Ecto neural progenitor cell (in vitro differentiated cells): Measurements from ENCODE around the gene ACSF3.
A peak's percentile ranks its signal among the peaks of the same experiment; 100 is the strongest.

Experiments used
- DNase-seq: peaks from one replicate; pipeline ENCODE4 v3.0.0-alpha.2; 2018; ENCODE audit warnings: low spot score

The ACSF3 gene

DNA sequence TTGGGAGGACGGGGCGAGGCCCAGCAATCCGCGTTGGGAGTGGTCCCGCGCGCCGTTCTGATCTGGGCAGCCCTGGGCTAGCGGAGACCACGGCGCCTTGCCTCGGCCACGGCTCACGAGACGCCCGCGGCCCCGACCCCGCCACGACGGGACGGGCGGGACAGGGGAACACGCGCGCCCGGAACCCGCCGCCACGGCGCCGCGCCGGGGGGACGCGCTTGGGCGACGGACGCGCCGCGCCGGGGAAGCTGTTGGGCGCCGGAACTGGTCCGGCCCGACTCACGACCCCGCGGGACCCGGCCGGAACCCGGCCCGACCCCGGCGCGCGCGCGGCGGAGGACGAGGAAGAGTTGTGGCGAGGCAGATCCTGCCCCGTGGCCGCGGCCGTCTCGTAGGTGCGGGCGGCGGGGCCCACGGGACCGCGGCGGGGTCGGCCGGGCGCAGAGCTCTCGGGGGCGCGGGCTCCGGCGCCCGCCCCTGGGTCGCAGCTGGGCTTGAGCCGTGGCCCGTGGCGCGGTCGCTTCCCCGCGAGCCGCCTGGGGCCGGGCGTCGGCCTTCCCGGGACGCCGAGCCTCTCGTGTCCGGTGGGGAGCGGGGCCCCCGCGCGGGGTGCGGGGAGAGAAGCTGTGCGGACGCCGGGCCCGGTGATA is at the start of gene ACSF3:
TSS of gene ACSF3 (plus strand) at position 251 of the 650 bp plus-strand sequence. CDS start 6,830 bp downstream, outside the sequence.
- DNase-seq: peak; percentile 76

DNA sequence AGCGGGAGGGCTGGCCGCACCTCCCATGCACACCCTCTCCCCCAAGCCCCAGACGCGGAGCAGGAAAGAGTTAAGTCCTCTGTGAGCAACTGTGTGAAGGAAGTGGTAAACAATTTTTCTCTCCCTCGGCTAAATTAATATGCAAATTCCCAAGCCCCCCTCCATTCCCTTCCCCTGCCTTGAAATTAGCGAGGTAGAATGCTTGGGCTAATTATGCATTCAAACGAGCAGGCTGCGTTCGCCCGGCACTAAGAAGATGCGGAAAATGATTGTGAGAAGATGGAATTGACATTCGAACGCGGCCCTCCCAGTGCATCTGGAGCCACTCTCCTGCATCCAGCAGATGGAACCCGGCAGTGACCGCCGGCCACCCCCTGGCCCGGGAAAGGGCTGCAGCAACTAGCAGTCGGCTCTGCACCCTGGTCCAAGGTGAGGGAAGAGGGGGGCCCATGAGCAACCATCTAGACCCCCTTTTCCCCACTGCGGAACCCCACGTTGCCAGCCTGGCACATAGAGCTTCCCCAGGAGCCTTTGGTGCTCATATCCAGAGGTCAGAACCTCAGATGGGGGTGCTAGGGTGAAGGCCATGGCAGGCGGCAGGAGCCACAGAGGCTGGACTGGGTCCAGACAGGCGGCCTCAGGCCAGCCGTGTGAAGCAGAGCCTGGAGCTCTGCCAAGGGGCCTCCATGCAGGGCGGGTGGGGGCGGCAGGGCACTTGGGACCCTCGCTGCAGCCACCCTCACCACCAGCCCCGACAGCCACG is 49.1 kb upstream of the ACSF3 start:
- DNase-seq: no peak

DNA sequence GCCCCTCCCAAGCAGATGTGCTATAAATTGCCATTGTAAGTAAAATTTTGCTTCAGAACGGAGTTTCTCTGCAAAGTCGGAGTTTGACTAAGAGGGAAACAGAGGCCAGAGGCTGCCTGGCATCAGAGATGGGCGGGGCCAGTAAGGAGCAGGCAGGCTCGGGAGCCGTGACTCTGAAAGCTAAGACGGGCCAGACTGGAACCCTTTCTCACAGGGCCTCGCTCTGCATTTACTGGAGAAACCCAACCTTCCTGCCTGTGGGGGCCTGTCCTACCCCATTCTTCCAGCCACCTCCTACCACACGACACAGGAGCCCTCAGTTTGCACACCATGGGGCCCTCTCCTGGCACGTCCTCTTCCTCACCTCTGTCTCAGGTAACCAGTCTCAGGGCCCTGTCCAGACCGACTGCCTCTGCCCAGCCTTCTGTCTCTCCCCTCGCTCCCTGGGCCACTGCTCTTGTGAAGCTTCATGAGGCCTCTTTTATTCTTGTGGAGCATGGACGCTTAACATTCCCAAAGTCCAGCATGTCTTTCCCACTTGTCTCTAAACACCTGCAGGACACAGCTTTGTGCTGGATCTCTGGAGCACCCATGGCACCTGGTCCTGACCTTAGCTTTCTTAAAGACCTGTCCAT is 48.4 kb upstream of the ACSF3 start:
- no peak for DNase-seq

DNA sequence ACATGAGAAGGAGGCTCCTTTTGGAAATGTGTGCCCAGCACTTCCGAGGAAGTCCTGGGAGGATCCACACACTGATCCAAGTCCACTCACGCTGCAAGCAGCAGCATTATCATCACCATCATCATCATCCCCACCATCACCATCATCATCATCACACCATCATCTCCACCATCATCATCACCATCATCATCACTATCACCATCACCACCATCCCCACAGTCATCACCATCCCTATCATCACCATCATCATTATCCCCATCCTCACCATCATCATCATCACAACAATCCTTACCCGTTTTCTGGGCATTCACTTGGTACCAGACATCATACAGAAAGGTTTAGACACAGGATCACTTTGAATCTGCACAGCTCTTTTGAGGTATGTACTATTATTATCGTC is 47.8 kb upstream of the ACSF3 start:
- DNase-seq: no peak

DNA sequence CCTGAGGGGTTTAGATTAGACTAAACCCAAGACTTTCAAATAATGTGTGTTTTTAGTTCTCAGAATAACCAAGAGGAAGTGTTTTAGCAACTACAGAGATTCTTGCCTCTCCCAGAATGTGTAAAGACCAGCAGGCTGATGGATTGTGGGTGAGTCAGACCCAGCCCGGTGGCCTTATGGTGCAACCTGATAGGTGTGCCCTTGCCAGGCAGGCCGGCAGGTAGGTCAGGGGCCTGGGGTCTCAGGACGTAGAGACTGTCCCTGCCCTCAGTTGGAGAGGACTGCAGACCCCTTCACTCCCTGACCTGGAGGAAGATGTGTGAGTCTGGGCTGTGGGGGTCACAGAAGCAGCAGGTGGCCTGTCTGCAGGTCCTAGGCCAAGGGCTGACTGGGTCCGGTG is 47.2 kb upstream of the ACSF3 start:
- DNase-seq: no peak

DNA sequence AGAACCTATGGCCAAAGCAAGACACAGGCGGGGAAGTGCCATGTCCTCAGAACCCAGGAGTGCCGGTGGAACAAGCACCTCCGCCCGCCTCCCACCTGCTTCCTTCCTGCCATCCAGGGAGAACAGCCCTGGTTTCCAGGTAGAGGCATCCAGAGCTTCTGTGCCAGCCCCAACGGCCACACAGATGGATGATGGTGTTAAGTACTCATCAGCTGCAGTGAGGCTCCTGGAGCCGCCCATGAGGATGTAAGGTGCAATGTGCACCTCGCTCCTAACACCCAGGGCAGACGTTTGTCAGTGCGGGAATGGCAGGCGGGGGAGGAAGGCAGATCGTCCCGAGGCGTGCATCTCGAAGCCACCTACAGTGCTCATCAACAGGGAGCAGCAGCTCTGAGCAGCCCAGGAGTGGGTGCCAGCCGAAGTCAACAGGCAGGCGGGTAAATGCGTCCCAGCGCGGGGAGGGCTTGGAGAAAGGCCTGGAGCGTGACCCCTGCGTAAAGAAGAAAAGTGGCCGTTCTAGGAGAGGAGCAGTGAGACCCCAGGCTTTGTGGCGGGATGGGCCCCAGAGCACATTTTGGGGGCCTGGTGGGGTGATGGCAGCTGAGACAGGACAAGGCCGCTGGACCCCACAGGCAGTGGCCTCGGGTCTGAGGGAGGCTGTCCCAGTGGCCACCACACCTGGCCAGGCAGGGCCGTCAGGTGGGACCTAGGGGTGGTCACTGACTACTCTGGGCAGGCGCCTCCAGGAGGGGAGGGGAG is 46.1 kb upstream of the ACSF3 start:
- DNase-seq: no peak

DNA sequence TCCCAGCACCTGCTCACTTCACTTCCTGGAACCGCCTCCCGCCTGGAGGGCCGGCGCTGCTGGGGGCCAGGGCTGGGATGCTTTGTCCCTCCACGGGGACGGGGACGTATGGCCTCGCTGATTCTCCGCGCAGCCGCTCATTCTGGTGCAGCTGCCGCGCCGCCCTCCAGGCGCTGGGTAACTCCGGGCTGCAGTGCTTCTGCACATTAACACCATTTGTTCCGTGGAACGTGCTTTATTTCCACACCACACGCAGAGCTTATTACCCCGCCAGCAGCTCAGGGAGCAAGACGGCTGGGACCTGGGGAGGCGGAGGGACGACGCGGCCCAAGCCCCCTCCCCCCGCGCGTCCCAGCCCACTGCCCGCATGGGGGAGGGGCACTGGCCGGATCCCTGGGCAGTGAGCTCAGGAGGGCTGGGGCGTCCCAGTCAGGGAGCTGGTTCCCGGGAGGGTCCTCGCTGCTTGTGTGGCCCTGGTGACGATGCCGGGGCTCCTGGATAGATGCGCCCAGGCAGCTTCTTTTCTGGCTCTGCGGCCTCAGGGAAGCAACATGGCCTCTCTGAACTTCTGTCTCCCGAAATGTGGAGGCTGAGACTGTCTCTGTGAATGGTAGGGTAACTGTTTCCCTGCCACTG is 45.4 kb upstream of the ACSF3 start:
- no peak for DNase-seq

DNA sequence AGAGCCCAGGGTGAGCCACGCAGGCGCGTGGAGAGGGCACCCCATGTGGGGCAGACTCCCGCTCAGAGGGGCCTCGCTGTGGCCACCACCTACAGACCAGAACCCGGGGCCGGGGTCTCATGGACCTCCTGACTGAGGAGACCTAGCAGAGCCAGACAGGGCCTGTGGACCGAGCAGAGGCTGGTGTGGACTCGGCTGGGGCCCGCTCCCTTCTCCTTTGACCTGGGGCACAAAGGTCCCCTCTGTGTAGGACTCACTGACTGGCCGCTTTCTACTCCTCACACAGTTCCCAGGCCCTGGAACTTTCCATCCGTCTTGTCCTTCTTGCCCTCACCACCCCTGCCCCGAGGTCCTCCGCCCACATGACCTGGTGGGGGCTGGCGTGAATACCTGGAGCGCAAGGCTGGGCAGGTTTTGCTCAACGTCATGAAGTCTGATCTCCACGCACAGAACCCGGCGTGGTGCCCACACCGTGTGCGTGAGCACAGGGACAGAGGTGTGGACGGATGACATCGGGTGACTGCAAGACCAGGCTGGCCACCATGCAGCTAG is 44.7 kb upstream of the ACSF3 start:
- no peak for DNase-seq

DNA sequence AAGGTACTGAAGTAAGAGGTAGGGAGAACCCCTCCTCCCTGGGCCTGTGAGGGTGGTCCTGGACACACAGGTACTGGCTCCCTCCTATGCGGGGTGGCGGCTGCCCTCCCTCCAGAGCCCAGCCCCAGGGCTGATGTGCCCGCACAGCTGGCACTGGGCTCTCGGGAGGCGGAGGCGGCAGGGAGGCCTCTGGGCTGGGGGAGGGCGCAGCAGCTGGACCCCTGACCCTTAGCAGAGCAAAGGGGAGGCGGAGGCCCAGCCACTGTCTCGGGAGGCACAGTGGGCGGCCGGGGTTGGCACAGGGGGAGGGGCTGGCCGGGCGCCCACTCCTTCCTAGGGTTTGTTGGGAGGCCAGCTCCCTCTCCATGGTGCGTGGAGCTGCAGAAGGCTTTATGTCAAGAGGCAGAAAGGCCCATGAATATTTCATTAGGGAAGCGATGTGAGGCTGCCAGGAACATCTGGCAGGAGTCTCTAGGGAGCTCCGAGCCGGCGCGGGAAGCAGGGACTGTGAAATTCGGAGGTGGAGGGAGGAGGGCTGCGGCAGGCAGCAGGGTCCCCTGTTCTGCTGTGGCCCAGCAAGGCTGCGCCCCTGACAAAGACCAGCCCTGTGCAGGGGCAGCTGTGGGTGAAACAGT is 44.1 kb upstream of the ACSF3 start:
- DNase-seq: no peak

DNA sequence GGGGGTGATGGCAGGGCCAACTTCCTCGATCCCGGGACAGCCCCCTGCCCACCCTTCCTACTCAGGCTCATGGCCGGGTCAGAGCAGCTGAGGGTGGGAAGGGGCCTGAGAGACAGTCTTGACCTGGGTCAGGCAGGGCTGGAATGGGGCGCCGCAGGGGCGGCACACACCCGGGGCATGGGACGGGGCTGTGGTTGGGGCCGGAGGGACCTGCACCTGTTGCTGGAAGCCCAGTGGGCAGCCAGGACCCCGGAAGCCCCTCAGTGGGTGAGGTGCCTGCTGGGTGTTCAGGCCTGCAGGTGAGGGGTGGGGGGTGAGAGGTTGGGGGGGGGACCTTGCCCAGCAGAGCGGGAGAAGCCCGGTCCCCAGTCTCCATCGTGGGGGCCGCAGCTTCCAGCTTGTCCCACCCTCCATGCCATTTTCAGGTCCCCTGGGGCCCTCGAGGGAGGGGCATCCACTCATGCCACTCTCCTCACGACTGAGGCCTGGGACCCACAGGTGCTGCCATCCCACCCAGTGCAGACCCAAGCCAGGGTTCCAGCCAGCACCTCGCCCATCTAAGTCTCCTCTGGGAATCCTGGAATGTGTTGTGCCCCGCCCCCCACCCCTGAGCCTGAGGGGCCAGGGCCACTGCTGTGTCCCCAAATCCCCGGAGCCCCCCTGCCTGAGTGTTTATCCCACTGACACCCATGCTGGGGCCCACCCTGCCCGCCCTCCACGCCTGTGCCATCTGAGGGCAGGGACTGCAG is 43.4 kb upstream of the ACSF3 start:
- no peak for DNase-seq

DNA sequence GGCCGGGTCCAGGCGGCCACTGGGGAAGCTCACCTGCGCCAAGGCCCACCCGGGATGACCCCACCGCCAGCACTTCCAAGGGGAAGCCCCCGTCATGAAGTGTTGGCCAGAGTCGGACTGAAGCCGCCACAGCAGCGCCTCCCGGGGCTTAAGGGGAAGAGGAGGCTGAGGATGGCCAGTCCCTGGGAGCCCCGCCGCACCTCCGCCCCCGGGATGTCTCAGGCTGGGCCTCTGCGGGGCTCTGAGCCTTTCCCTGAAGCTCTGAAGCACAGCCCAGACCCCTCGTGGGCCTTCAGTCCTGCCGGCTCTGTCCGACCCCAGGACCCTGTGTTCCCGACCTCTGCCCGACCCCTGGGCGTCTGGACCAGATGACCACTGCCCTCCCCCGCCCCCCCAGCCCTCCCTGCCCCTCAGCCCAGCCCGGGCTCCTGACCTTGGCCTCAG is 42.8 kb upstream of the ACSF3 start:
- no peak for DNase-seq

DNA sequence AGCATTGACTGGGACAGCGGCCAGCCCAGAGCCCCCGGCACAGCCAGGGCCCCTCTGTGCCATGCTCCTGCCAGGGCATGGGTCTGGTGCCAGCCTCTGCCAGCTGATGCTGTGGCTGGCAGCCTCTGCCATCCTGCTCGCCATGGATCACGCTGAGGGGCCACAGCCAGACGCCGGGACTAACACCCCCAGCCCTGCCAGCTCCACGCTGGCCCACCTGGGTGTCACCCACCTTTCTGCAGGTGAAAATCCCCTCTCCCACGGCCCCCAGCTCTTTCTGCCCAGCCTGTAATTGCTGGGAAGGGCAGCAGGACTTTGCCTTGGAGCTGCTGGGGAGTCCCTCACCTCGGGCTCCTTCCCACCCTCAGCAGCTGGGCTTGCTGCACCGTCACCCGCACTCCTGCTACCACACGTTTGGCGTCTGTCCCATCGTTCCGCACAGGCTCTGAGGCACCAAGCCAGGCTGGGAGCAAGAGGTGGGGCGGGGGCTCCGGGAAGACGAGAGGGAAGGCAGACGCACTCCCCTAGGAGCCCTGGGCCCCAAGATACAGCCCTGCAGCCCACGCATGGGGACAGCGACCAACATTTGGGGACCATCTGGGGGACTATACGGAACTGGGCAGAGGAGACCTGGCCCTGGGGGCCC is 42.0 kb upstream of the ACSF3 start:
- DNase-seq: no peak

DNA sequence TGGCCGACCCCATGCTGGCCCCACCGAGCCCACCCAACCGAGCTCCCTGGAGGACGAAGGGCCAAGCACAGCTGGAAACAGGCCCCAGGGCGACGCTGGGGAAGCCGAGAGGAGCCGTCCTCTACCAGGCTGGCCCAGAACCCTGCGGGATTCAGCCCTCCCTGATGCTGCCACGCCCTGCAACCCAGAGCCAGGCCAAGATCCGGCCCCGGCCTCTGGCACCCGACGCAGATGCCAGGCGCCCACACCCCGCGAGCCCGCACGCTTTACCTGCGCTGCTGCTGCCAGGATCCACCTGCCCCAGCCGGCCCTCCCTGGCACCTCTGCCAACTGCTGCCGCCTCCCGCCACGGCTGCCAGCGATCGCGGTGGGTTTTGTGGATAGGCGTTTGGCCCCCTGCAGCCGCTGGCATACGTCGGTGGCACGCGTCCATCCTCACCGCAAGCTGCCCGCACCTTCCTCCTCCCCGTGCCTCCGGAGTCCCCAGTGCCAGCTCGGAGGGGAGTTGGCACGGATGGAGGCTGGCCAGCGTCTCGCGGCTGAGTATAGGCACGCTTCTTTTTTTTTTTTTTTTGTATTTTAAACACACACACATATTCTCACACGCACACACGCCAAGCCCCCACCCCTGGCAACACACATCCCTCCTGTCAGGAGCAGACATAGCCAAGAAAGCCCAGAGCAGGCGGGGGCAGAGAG is 41.3 kb upstream of the ACSF3 start:
- DNase-seq: no peak

DNA sequence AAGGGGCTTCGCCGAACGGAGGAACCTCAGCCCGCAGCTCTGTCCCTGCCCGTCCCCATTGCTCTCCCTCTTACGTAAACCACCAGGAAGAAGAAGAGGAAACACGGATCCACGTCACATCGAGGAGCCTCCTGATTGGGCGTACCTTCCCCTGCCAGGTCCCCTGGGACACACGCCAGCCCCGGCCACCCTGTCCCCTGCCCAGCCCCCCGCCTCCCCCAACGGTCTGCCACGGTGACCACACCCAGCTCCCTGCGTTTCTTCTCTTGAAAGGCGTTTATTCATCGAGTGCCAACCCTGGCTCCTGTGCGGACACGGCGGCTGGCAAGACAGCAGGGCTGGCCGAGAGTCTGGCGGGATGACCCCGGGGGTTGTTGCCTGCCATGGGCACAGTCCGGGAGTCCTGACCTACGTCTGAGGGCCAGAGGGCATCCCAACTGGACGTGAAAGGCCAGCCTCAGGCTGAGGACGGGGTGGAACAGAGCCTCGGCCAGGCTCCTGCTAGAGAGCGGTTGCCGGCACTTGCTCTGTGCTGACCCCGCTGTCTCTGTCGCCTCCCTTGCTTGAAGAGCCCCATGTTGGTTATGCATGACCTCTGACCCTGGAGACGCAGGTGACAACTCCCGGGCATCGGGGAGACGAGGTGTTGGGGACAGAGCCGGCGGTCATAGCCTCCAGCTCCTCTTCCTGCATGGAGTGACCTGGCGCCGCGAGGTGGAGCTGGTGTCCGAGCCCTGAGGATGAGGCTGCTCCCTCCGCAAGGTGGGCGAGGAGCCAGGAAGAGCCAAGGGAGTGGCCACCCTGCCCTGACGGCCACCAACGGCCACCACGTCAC is 40.5 kb upstream of the ACSF3 start:
- no peak for DNase-seq

DNA sequence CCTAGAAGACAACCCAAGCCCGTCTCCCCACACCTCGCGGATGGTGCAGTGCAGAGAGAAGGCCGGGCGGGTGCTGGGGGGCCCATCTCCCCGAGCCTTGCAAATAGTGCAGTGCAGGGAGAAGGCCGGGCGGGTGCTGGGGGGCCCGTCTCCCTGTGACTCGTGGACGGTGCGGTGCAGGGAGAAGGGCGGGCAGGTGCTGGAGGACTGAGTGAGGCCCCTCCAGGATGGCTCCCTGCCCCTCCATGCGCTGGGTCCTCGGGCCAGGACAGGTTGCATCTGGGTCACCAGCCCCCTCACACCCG is 40.0 kb upstream of the ACSF3 start:
- no peak for DNase-seq

DNA sequence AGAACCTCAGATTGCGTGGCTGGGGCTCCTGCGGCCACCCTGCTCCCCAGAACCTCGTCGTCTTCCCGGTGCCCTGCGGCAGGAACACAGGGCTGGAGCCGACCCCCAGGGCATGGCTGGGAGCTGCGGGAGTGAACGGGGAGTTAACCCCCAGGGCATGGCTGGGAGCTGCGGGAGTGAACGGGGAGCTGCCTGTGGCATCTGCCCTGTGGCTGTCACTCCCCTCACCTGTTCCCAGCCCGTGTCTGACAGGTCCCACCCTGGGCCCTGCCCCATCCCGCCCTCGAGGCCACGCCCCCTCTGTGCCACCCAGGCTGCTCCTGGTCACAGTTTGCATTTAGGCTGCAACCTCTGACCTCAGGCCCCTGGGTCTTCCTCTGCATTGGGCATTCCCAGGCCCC is 39.4 kb upstream of the ACSF3 start:
- DNase-seq: no peak

DNA sequence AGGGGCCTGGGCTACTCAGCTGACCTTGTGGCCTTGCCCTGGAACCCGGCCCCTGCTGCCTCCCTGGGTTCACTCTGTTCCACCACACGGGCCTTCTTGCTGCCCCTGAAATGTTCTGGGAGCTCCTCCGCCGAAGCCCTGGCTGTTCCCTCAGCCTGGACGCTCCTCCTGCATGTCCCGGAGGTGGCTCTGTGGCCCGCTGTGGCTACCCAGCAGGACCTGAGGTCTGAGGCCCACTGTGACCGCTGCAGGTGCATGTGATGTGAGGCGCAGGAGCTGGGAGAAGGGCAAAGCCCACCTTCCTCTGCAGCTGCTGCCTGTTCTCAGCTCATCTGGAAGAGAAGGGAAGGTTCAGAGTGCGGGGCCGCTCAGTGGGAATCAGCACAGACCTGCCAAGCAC is 38.9 kb upstream of the ACSF3 start:
- DNase-seq: no peak

DNA sequence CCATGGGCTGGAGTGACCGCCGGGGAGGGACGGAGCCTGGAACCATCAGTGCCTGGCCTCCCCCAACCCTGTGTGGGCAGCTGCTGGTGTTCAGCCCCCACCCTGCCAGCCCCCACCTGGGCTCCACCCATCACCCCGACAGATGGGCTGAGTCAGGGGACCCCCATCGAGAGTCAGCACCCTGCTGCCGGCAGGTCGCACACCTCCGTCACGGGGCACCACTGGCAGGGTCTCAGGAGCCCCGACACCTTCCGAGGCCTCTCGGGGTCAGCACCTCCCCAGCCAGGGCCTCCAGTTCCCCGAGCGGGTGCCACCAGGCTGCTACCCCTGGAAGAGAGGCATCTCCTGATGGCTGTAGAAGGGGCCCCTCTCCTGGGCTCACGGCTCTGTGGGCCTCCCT is 38.3 kb upstream of the ACSF3 start:
- DNase-seq: no peak
